Middle frontal gyrus (tissue), 1 donor: ENCODE data around the gene SULT1C2.
"Not testable (repeated sequence)": the region's sequence is repeated elsewhere in the genome, so short reads cannot be mapped to it uniquely, and the experiment has no call there.

Experiments used
- DNase-seq: peaks from one replicate; pipeline ENCODE4 v3.0.0-alpha.2; 2015; ENCODE audit warnings: low spot score; ENCODE audit errors: extremely low spot score

SULT1C2 gene

DNA sequence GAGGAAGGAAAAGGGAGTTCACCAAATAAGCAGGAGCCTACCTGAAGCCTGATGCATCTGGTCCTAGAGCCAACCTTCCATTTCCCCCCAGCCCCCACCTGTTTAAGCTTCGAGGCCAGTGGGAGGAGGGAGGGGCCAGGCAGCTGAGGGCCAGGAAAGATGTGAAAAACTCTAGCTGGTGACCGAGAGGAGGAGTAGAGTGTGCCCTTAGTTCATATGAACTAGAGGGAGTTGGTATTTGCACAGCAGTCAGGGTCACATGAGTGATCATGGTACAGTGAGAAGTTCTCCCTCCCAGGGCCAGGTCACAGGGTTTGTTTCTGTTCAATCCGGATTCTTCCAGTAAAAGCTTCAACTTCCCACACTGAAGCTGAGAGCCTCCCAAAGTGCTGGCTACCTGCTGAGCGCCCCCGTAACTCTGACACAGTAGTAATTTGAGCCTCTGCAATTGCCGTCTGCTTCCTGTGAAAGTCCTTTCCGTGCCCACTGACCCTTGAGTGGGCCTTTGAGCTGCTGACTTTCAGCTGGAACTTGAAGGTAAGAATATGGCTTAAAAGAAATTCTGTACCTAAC is at the start of gene SULT1C2:
Gene SULT1C2, plus strand, starts transcription at position 362 of the 573 bp plus-strand sequence. CDS start 4,773 bp downstream, outside the sequence.
- DNase-seq, result no peak

DNA sequence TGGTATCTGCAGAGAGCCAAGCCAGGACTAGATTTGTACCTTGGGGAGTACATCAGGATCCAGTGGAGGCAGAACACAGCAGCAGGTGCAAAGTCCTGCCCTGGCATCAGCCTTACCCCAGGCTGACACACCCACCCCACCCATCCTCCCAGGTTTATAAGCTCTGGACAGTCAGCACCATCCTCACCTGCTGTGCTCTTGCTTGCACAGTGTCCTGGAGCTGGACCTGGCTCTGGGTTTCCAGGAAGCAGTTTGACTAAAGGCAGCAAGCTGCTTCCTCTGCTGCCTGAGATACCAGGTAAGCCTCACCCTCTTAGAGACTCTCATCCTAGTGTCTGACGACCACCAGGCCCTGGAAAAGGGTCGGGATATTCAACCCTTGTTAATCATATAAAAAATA is 48.9 kb upstream of the SULT1C2 start, which contains the start of gene SULT1C3:
Gene SULT1C3, plus strand, starts transcription at position 183 of the 400 bp plus-strand sequence. CDS start 7,227 bp downstream, outside the sequence.
- DNase-seq, result no peak

GRCh38 chr2:108240966-108241365 is 47.7 kb upstream of the SULT1C2 start:
- no peak for DNase-seq

DNA sequence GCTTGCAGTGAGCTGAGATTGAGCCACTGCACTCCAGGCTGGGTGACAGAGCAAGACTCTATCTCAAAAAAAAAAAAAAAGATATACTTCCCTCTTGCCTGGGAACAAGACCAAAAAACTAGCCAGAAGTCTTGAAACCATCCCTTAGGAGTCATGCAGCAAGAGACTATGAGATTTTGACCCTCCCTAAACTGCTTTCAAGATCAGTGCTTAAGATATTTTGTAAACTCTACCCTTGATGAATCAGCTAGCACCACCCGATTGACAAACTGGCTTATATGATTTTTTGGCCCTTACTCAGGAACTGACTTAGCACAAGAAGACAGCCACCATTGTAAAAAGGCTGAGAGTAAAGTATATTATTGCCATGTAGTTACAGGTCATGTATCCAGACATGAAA is 45.1 kb upstream of the SULT1C2 start:
- no peak for DNase-seq

DNA sequence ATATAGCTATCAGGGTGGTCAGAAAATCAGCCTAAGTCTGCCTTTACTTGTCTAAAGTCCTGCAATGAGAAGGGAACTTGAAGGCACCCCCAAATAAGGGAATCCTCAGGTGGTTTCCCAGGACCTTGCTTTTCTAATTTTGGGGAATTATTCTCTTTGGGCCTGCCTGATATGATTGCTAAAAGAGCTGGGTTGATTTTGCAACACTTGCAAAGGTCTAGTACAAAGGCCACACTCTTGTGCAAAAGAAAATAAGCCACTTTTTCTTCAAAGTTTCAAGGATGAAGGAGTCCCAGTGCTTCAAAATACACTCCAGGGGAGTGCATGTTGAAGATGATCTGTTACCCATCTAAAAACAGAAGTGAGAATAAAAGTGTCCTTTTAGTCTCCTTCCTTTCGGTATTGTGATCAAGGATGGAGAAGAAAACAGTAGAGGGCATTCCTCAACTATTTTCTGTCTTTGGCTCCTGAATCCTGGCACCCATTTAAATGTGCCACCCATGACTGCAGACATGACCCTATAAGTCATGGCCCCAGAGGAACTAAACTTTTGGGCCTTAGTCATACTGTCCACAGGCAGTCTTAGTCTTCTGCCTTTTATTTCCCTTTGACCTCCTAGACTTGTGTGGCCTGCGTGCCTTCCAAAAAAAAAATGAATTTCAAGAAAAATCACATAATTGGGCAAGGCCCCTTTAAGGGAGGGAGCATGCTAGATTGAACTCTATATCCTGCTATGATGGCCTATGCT is 43.9 kb upstream of the SULT1C2 start:
- DNase-seq, result no peak

- no peak for DNase-seq
These were observed 35.6 kb upstream of the SULT1C2 start for GRCh38 chr2:108253106-108253505.

GRCh38 chr2:108257757-108258331 is 30.9 kb upstream of the SULT1C2 start:
- no peak for DNase-seq

- no peak for DNase-seq
These were observed 27.9 kb upstream of the SULT1C2 start for GRCh38 chr2:108260773-108261172.

DNA sequence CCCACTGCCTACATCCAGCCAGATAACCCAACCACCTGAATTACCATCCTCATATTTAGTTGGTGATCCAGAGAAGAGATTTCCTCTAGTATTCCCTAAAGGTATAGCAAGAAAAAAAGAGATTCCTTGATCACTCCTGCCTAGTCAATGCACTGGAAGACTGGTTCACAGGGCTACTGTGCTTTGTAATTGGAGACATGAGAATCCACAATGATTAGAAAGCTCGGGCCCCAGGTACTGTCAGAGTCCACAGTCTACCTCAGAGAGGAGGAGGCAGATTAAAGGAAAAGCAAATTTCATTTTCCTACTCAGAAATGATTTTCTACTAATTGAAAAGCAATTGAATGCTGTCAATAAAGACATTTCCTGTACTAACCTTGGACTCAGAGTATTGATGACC is 26.7 kb upstream of the SULT1C2 start:
- no peak for DNase-seq

- DNase-seq, result no peak
These were observed 25.3 kb upstream of the SULT1C2 start for GRCh38 chr2:108263401-108263800.

DNA sequence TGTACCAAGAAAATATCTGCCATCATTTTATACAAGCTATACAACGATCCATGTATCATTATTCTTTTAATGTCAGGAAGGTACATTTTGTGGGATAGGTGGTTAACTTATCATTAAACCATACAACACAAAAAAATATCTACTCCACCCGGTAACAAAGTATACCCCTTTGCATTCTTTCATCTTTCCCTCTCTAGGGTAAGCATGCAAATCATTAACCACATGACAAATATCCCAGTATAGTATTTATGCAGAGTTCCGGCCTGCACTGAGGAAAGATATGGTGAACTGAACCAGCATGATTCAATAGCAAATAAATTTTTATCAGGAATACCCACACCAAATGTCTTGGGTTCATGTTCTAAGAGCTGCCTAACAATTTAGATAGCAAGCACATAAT is 22.5 kb upstream of the SULT1C2 start:
- no peak for DNase-seq

DNA sequence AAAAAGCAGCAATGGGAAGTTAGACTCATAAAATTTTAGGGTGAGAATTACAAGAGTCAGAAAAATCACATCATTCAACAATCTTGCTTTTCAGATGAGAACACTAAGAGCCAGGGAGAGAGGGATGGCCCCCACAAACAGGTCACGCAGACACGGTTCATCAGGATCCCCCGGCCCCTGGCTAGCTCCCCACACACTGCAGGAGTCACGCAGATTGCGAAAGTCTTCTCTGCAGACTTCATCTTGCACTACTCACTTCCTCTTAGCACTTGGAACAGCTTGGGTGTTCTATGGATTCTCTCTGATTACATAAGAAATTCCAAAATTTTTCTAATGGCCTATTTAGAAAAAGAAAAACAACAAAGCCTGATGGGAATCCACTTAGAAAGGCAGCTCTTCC is 21.6 kb upstream of the SULT1C2 start:
- no peak for DNase-seq

DNA sequence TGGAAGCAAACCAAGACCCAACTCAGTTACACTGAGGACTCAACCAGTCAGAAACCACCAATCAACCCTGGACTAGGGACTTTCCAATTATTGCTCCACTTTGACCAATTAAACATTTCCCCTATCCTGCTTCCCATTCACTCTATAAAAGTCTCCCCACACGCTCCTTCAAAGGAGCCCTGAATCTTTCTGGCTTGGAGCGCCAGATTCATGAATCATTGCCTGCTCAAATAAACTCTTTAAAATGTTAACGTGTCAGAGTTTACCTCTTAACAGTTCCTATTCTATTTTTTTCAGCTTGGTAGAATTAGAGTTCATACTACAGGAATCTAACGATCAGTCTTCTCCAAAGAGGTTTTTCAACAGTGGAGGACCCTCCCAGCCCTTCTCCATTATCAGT is 20.7 kb upstream of the SULT1C2 start:
- DNase-seq, result no peak

DNA sequence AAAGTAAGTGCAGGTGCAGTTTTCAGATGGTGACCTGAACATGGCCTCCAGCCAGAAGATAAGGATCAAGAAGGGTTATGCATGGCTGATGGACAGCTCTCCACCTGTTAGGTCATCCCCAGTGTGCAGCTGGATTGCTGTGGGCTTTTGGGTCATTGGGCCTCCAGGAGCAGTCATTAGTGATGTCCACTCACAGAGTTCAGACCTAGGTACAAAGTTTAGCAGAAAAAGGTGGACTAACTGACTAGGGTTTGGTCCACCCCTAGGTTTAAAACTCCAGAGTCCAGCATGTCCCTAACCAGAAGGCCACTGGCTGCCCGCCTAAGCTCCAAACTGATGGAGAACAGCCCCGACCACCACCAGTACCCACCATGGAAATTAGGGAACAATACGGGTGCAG is 18.3 kb upstream of the SULT1C2 start:
- DNase-seq, result no peak

DNA sequence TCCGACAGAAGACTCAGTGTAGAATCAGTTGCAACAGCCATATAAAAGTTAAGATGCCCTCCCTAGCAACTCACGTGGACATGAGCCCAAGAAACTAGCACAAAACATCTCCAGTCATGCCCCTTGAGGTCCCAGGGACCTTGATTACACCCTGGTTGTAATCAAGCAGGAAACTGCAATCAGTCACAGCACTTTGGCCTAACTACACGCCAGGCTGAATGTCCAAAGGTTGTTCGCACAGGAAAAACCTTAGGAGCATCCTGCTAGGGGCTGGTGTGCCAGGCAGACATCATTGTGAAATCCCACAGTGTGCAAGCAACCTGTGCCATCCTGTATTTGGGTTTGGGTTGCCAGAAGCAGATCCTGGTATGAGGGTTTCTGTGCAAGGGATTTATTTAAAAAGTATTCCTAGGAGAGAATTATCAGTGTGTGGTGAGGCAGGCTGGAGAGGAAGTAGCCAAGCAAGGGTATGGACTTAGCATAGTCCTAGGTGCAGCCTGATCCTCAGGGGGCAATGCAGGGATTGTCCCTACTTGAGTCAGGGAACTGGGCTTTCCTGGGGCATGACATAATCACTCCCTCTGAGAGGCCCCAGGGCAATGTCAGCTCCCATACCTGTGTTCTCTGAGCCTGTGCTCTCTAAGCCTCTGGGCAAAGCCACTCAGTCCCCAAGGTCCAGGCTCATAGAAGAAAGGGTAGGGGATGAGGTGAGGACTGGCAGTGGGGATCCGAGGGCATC is 17.8 kb upstream of the SULT1C2 start:
- DNase-seq, result no peak

- no peak for DNase-seq
These were observed 16.9 kb upstream of the SULT1C2 start for GRCh38 chr2:108271691-108272253.

- DNase-seq, result no peak
These were observed 10.1 kb upstream of the SULT1C2 start for GRCh38 chr2:108278631-108279030.

GRCh38 chr2:108279468-108279867 is 9.2 kb upstream of the SULT1C2 start:
- DNase-seq, result no peak

GRCh38 chr2:108280466-108280865 is 8.2 kb upstream of the SULT1C2 start:
- no peak for DNase-seq

- DNase-seq, result not testable (repeated sequence)
These were observed 4.1 kb upstream of the SULT1C2 start for GRCh38 chr2:108284566-108284965.

DNA sequence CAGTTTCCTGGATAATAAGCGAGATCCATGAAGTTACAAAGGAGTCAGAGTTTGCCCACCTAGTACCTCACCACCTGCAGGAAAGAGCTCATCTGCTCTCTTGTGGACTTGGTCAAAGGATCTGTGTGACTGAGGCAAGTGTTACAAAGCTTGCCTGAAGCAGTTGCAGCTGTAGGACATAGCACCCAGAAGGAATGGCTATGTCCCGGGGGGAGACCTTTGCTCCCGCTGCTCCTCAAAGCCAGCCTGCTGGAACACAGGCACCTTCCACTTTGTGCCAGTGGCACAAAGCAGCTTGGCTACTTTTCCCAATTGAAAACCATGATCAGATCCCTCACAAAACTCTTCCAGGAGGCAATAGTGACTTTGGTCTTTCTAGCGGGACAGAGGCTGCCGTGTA is 3.1 kb upstream of the SULT1C2 start:
- no peak for DNase-seq

DNA sequence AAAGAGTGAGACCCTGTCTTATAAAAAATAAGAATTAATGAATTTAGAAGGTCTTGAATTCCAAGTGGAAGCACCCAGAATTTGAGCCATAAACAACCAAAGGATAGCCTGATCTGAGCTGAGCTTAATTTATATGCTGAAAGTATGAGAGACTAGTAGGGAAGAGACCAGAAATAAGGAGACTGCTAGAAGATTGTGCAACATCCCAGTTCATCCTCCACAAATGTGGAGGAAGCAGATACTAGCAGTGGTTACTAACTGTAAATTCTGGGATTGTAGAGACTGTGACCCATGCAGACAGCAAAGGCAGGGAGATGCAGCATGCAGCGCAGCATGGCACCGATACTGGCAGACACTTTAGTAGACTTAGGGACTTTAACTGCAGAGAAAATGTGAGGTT is 1.5 kb upstream of the SULT1C2 start:
- DNase-seq, result no peak
